ENCODE results near the gene PTGIS.

The PTGIS gene

GRCh38 chr20:49543858-49544437 is 24.0 kb downstream of the PTGIS start:
- Histone ChIP-seq H3K27me3 (replicated peaks; ENCODE audit: control insufficient read depth, insufficient read depth, low read length, poor library complexity, severe bottlenecking) (no peaks in the 10 kb centered on the region), H3K4me3 (ENCODE audit: insufficient read depth, low read depth, low read length, poor library complexity, severe bottlenecking) (no peak overlapping the region), H3K36me3 (ENCODE audit: control insufficient read depth, insufficient read depth, low read length) (no peaks in the 10 kb centered on the region), H3K4me1 (ENCODE audit: control insufficient read depth, insufficient read depth, low read length, poor library complexity, severe bottlenecking) (no peaks in the 10 kb centered on the region), H3K9me3 (ENCODE audit: control insufficient read depth, low read length) (no peaks in the 10 kb centered on the region), H3K27ac (ENCODE audit: insufficient read depth, low read length, poor library complexity, severe bottlenecking) (no peak overlapping the region)
- DNase-seq: no peak

GRCh38 chr20:49543071-49543857 is 24.7 kb downstream of the PTGIS start:
- no peak overlapping the region for H3K27ac ChIP-seq (ENCODE audit: insufficient read depth, low read length, poor library complexity, severe bottlenecking)
- H3K9me3 ChIP-seq (ENCODE audit: control insufficient read depth, low read length): no peaks in the 10 kb centered on the region
- H3K36me3 ChIP-seq (ENCODE audit: control insufficient read depth, insufficient read depth, low read length): no peaks in the 10 kb centered on the region
- DNase-seq: no peak
- H3K4me1 ChIP-seq (ENCODE audit: control insufficient read depth, insufficient read depth, low read length, poor library complexity, severe bottlenecking): no peaks in the 10 kb centered on the region
- H3K4me3 ChIP-seq (ENCODE audit: insufficient read depth, low read depth, low read length, poor library complexity, severe bottlenecking): no peak overlapping the region
- no peaks in the 10 kb centered on the region for H3K27me3 ChIP-seq (replicated peaks; ENCODE audit: control insufficient read depth, insufficient read depth, low read length, poor library complexity, severe bottlenecking)

- DNase-seq: no peak
- Histone ChIP-seq H3K4me3 (ENCODE audit: insufficient read depth, low read depth, low read length, poor library complexity, severe bottlenecking) (no peak overlapping the region), H3K27ac (ENCODE audit: insufficient read depth, low read length, poor library complexity, severe bottlenecking) (no peak overlapping the region), H3K9me3 (ENCODE audit: control insufficient read depth, low read length) (no peaks in the 10 kb centered on the region), H3K36me3 (ENCODE audit: control insufficient read depth, insufficient read depth, low read length) (no peaks in the 10 kb centered on the region), H3K4me1 (ENCODE audit: control insufficient read depth, insufficient read depth, low read length, poor library complexity, severe bottlenecking) (no peaks in the 10 kb centered on the region), H3K27me3 (replicated peaks; ENCODE audit: control insufficient read depth, insufficient read depth, low read length, poor library complexity, severe bottlenecking) (no peaks in the 10 kb centered on the region)
These were observed 25.4 kb downstream of the PTGIS start for GRCh38 chr20:49542514-49542991.

GRCh38 chr20:49541733-49542513 is 26.0 kb downstream of the PTGIS start:
- Histone ChIP-seq H3K36me3 (ENCODE audit: control insufficient read depth, insufficient read depth, low read length) (no peaks in the 10 kb centered on the region), H3K27me3 (replicated peaks; ENCODE audit: control insufficient read depth, insufficient read depth, low read length, poor library complexity, severe bottlenecking) (peaks cover 2% of the 10 kb centered on the region), H3K4me1 (ENCODE audit: control insufficient read depth, insufficient read depth, low read length, poor library complexity, severe bottlenecking) (no peaks in the 10 kb centered on the region), H3K9me3 (ENCODE audit: control insufficient read depth, low read length) (no peaks in the 10 kb centered on the region), H3K27ac (ENCODE audit: insufficient read depth, low read length, poor library complexity, severe bottlenecking) (no peak overlapping the region), H3K4me3 (ENCODE audit: insufficient read depth, low read depth, low read length, poor library complexity, severe bottlenecking) (no peak overlapping the region)
- DNase-seq: peak; percentile 18 to 45 (median 36)

- Histone ChIP-seq H3K4me3 (ENCODE audit: insufficient read depth, low read depth, low read length, poor library complexity, severe bottlenecking) (no peak overlapping the region), H3K9me3 (ENCODE audit: control insufficient read depth, low read length) (no peaks in the 10 kb centered on the region), H3K27me3 (replicated peaks; ENCODE audit: control insufficient read depth, insufficient read depth, low read length, poor library complexity, severe bottlenecking) (peaks cover 2% of the 10 kb centered on the region), H3K4me1 (ENCODE audit: control insufficient read depth, insufficient read depth, low read length, poor library complexity, severe bottlenecking) (no peaks in the 10 kb centered on the region), H3K36me3 (ENCODE audit: control insufficient read depth, insufficient read depth, low read length) (no peaks in the 10 kb centered on the region), H3K27ac (ENCODE audit: insufficient read depth, low read length, poor library complexity, severe bottlenecking) (no peak overlapping the region)
- DNase-seq: no peak
These were observed 27.1 kb downstream of the PTGIS start for GRCh38 chr20:49540687-49541435.

- Histone ChIP-seq H3K9me3 (ENCODE audit: control insufficient read depth, low read length) (no peaks in the 10 kb centered on the region), H3K27ac (ENCODE audit: insufficient read depth, low read length, poor library complexity, severe bottlenecking) (no peak overlapping the region), H3K4me3 (ENCODE audit: insufficient read depth, low read depth, low read length, poor library complexity, severe bottlenecking) (no peak overlapping the region), H3K27me3 (replicated peaks; ENCODE audit: control insufficient read depth, insufficient read depth, low read length, poor library complexity, severe bottlenecking) (peaks cover 2% of the 10 kb centered on the region), H3K36me3 (ENCODE audit: control insufficient read depth, insufficient read depth, low read length) (no peaks in the 10 kb centered on the region), H3K4me1 (ENCODE audit: control insufficient read depth, insufficient read depth, low read length, poor library complexity, severe bottlenecking) (no peaks in the 10 kb centered on the region)
- no peak for DNase-seq
These were observed 27.7 kb downstream of the PTGIS start for GRCh38 chr20:49540232-49540620.

- no peak overlapping the region for H3K4me3 ChIP-seq (ENCODE audit: insufficient read depth, low read depth, low read length, poor library complexity, severe bottlenecking)
- H3K27ac ChIP-seq (ENCODE audit: insufficient read depth, low read length, poor library complexity, severe bottlenecking): no peak overlapping the region
- H3K27me3 ChIP-seq (replicated peaks; ENCODE audit: control insufficient read depth, insufficient read depth, low read length, poor library complexity, severe bottlenecking): peaks cover 2% of the 10 kb centered on the region
- no peaks in the 10 kb centered on the region for H3K9me3 ChIP-seq (ENCODE audit: control insufficient read depth, low read length)
- H3K4me1 ChIP-seq (ENCODE audit: control insufficient read depth, insufficient read depth, low read length, poor library complexity, severe bottlenecking): no peaks in the 10 kb centered on the region
- DNase-seq: no peak
- no peaks in the 10 kb centered on the region for H3K36me3 ChIP-seq (ENCODE audit: control insufficient read depth, insufficient read depth, low read length)
These were observed 28.3 kb downstream of the PTGIS start for GRCh38 chr20:49539481-49540231.

- no peaks in the 10 kb centered on the region for H3K36me3 ChIP-seq (ENCODE audit: control insufficient read depth, insufficient read depth, low read length)
- H3K27ac ChIP-seq (ENCODE audit: insufficient read depth, low read length, poor library complexity, severe bottlenecking): no peak overlapping the region
- peaks cover 2% of the 10 kb centered on the region for H3K27me3 ChIP-seq (replicated peaks; ENCODE audit: control insufficient read depth, insufficient read depth, low read length, poor library complexity, severe bottlenecking)
- peaks cover 5% of the 10 kb centered on the region for H3K4me1 ChIP-seq (ENCODE audit: control insufficient read depth, insufficient read depth, low read length, poor library complexity, severe bottlenecking)
- DNase-seq: no peak
- H3K4me3 ChIP-seq (ENCODE audit: insufficient read depth, low read depth, low read length, poor library complexity, severe bottlenecking): no peak overlapping the region
- H3K9me3 ChIP-seq (ENCODE audit: control insufficient read depth, low read length): no peaks in the 10 kb centered on the region
These were observed 29.0 kb downstream of the PTGIS start for GRCh38 chr20:49538950-49539349.

GRCh38 chr20:49534255-49534712 is 33.7 kb downstream of the PTGIS start:
- DNase-seq: peak; percentile 16 to 37 (median 17)
- Histone ChIP-seq H3K4me1 (ENCODE audit: control insufficient read depth, insufficient read depth, low read length, poor library complexity, severe bottlenecking) (peaks cover 5% of the 10 kb centered on the region), H3K36me3 (ENCODE audit: control insufficient read depth, insufficient read depth, low read length) (no peaks in the 10 kb centered on the region), H3K4me3 (ENCODE audit: insufficient read depth, low read depth, low read length, poor library complexity, severe bottlenecking) (no peak overlapping the region), H3K27ac (ENCODE audit: insufficient read depth, low read length, poor library complexity, severe bottlenecking) (no peak overlapping the region), H3K9me3 (ENCODE audit: control insufficient read depth, low read length) (no peaks in the 10 kb centered on the region), H3K27me3 (replicated peaks; ENCODE audit: control insufficient read depth, insufficient read depth, low read length, poor library complexity, severe bottlenecking) (peaks cover 2% of the 10 kb centered on the region)

Measured in effector memory CD4-positive, alpha-beta T cell (primary cell).